Non-pigmented ciliary epithelial cell (primary cell): ENCODE data around the gene LMNA.
"Not testable (repeated sequence)": the region's sequence is repeated elsewhere in the genome, so short reads cannot be mapped to it uniquely, and the experiment has no call there.

ENCODE experiments used
- DNase-seq: peaks from one replicate; pipeline ENCODE4 v3.0.0-alpha.2; 2010; ENCODE audit warnings: low read depth

The LMNA gene

DNA sequence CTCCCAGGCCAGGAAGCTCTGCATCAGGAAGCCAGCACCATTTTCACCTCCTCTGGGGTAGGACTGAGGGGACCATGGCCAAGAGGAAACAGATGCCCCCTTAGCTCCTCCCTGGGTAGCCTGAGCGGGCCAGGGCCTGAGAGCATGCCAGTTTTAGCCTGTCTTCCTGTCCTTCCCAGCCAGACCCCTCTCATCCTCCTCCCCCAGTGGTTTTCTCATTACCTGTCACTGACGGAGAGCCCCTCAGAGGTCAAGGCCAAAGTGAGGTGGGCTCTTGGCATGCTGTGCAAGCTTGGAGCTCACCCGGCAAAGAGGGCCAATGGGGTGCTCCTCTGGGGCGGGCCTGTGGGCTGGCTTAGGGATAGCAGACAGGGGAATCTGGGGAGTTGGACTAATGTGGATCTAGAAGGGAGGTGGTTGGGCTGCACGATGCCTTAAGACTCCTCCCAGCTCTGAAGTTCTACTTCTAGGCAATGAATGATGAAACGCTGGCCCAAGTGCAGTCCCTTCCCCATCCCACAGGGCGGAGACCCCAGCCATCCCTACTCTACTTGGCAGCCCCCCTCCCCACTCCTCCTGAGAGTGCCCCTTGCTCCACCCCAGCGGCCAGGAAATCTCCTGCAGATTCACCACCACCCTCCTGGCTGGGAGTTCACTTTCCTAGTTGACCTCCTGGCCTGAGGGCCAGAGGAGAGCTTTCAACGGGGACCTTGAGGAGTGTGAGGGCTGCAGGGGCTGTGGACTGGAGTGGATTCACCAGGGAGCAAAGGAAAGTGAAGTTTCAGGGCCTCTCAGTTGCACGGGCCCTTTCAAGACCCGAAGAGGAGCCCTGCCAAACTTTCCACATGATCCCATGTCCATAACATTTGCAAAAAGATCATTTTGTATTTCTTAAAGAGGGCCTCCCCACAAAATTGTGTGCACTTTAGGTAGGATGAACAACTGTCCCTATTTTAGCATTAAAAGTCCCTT is 9.4 kb upstream of the LMNA start:
- DNase-seq, result no peak

DNA sequence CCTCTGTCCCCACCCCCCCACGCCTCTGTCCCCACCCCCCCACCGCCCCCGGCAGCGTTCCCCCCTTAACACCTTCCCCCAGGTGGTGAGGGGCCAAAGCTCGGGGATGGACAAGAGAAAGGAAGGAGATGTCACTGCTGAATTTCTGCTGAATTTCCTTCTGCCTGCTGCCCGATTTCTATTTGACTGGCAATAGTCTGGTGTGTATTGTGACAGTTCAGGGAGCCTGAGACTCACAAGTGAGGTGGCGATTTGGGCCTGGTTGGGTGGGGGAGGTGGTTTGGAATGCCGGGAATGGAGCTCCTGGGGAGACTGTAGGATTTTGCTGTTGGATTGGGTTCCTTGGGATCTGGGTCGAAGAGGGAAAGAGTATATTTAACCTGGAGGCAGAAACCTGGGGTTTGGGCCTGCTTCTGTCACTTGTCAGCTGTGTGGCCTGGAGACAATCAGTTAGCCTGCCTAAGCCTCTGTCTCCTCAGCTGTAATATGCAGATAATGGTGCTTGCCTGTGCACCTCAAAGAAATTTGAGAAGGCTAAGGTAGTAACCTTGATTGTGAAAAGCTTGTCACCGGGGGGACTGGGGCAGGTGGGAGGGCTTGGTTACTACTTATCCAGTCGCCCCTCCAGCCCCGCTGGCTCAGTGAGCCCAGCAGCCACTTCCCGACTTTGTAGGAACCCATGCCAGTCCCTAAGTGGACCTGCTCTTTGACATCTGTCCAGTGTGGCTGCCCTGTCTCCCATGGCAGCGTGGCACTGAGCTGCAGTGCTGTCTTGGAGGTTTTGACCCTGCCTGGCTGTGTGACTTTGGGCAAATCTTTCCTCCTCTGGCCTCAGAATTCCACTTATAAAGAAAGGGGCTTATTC is 7.7 kb upstream of the LMNA start:
- no peak for DNase-seq

DNA sequence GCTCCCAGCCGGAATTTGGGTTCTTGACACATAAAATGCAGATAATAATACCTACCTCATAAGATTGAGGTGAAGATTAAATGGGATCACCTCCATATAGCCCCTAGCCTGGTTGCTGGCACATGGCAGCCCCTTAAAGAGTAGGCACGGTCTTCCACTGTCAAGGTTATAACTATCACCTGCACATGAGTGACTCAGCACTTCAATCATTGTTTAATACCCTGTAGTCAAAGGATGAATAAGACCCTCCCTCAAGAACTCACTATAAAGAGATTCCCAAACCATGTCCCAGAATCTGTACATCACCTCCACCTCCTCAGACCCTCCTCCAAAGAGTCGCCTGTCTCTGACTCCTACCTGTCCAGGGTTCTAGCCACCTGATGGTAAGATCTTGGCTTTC is 6.5 kb upstream of the LMNA start:
- DNase-seq, result no peak

- DNase-seq, result no peak
Measured at GRCh38 chr1:156108664-156109241, 5.8 kb upstream of the LMNA start.

GRCh38 chr1:156110252-156110651 is 4.3 kb upstream of the LMNA start:
- no peak for DNase-seq

- no peak for DNase-seq
Measured at GRCh38 chr1:156111355-156111962, 3.1 kb upstream of the LMNA start.

DNA sequence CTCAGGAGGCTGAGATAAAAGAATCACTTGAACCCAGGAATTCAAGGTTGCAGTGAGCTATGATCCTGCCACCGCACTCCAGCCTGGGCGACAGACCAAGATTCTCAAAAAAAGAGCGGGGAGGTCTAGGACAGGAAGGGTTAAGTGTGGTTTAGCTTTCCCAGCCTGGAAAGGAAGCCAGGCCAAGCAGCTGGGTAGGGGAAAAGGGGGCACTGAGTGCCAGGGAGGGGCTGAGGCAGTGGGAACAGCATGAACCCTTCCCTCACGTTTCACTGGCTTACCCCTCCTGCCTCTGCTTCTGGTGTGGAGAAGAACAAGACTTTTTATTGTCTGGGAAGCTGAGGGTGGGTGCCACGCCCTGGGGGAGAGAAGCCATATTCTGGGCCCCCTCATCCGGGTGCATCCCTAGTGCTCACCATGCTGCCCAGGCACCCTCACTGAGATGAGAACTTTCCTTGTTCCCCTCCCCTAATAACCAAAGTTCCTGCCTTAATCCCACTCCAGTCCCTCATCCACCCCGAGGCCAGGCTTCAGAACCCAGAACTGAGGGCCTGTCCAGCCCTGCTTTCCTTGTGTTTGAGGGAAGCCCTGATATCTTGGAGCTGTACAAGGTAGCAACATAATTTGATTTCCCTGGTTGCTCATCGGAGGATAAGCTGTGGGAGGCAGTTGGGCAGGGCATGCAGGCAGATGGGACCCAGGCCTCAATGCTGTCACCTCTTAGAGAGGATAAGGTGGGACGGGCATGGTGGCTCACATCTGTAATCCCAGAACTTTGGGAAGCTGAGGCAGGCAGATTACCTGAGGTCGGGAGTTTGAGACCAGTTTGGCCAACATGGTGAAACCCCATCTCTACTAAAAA is 2.0 kb upstream of the LMNA start:
- DNase-seq, result no peak

- DNase-seq, result no peak
Measured at GRCh38 chr1:156113282-156113950, 1.1 kb upstream of the LMNA start.

DNA sequence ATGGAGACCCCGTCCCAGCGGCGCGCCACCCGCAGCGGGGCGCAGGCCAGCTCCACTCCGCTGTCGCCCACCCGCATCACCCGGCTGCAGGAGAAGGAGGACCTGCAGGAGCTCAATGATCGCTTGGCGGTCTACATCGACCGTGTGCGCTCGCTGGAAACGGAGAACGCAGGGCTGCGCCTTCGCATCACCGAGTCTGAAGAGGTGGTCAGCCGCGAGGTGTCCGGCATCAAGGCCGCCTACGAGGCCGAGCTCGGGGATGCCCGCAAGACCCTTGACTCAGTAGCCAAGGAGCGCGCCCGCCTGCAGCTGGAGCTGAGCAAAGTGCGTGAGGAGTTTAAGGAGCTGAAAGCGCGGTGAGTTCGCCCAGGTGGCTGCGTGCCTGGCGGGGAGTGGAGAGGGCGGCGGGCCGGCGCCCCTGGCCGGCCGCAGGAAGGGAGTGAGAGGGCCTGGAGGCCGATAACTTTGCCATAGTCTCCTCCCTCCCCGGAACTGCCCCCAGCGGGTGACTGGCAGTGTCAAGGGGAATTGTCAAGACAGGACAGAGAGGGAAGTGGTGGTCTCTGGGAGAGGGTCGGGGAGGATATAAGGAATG is 505 bp downstream of the LMNA start:
- DNase-seq, result no peak

- no peak for DNase-seq
Measured at GRCh38 chr1:156115514-156116374, 1.2 kb downstream of the LMNA start.

- DNase-seq, result not testable (repeated sequence)
Measured at GRCh38 chr1:156116731-156117130, 2.2 kb downstream of the LMNA start.

GRCh38 chr1:156117414-156118176 is 3.1 kb downstream of the LMNA start:
- DNase-seq, result no peak

DNA sequence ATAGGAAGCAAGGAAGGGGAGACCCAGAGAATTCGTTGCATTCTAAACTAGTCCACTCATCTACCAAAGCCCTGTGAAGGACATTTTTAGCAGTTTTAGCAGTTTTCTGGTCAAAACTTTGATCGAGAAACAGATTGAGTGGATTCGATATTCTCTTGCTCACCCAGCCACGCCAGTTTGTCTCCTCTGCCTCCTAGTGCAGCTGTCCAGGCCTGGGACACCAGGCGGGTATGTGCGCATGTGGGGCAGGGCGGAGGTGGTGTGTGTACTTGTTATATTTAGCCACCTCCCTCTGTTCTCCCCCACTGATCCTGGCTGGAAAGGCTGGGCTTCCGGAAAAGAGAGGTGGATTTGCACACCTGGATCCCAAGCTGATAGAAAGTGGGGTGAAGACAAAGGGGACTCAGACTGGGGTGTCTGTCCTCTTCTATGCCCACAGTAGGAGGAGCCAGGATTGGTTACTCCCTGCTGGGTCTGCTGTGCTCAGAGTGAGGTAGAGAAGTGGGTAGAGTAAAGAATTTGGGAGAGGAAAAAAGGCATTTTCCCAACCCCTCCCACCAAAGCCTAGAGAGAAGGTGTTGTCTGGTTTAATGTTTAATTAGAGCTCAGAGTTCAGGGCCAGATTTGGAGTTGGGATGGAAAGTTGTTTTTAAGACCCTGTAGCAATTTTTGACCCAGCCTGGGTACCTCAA is 3.8 kb downstream of the LMNA start:
- no peak for DNase-seq

- DNase-seq, result no peak
Measured at GRCh38 chr1:156119503-156120209, 5.1 kb downstream of the LMNA start.

GRCh38 chr1:156120318-156120717 is 5.8 kb downstream of the LMNA start:
- DNase-seq, result no peak

DNA sequence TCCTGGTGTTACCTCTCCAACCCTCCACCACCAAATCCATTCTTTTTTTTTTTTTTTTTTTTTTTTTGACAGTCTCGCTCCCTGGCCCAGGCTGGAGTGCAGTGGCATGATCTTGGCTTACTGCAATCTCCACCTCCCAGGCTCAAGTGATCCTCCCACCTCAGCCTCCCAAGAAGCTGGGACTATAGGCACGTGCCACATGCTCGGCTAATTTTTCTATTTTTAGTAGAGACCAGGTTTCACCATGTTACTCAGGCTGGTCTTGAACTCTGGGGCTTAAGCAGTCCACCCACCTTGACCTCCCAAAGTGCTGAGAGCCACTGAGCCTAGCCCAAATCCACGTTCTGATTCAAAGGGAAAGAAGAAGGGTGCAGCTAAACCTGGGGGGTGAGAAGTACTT is 6.5 kb downstream of the LMNA start:
- DNase-seq, result not testable (repeated sequence)

DNA sequence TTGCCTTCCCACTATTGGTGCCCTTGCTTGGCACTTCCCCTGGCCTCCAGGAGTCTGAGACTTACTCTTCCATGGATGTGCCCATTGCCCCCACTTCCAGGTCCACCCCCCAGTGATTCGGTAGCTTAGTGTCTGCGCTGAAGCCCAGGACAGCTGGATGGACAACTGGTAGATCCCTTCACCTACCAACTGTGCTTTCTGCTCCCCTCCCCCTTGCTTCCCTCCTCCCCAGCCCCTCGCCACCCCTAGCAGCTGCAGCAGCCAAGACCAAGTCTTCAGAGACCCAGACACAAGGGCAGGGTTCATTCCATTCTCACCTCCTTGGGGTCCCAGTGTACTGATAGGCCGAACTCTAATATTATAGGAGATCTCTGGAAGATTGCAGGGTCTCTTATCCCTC is 6.9 kb downstream of the LMNA start:
- no peak for DNase-seq
